ENCODE measurements around the gene GPR78.
"Not testable (repeated sequence)": the region's sequence is repeated elsewhere in the genome, so short reads cannot be mapped to it uniquely, and the experiment has no call there.

GPR78 gene

GRCh38 chr4:8564595-8564994, 15.6 kb upstream of the GPR78 start:
- DNase-seq (ENCODE audit: low spot score), result no peak

- DNase-seq (ENCODE audit: low spot score), result no peak
Observed at GRCh38 chr4:8568068-8568668, 12.0 kb upstream of the GPR78 start.

- no peak for DNase-seq (ENCODE audit: low spot score)
Observed at GRCh38 chr4:8570201-8570600, 10.0 kb upstream of the GPR78 start.

- DNase-seq (ENCODE audit: low spot score), result no peak
Observed at GRCh38 chr4:8571702-8572685, 8.2 kb upstream of the GPR78 start.

GRCh38 chr4:8573266-8573665, 6.9 kb upstream of the GPR78 start:
- no peak for DNase-seq (ENCODE audit: low spot score)

GRCh38 chr4:8574796-8575370, 5.3 kb upstream of the GPR78 start:
- DNase-seq (ENCODE audit: low spot score), result no peak

GRCh38 chr4:8575457-8575856, 4.7 kb upstream of the GPR78 start:
- DNase-seq (ENCODE audit: low spot score), result no peak

- DNase-seq (ENCODE audit: low spot score), result not testable (repeated sequence)
Observed at GRCh38 chr4:8576591-8576990, 3.6 kb upstream of the GPR78 start.

- no peak for DNase-seq (ENCODE audit: low spot score)
Observed at GRCh38 chr4:8577046-8577445, 3.1 kb upstream of the GPR78 start.

- no peak for DNase-seq (ENCODE audit: low spot score)
Observed at GRCh38 chr4:8577972-8578371, 2.2 kb upstream of the GPR78 start.

- DNase-seq (ENCODE audit: low spot score), result no peak
Observed at GRCh38 chr4:8578717-8579116, 1.5 kb upstream of the GPR78 start.

GRCh38 chr4:8579526-8580320, 469 bp upstream of the GPR78 start:
- no peak for DNase-seq (ENCODE audit: low spot score)

- no peak for DNase-seq (ENCODE audit: low spot score)
Observed at GRCh38 chr4:8581094-8581861, 1.1 kb downstream of the GPR78 start.

- DNase-seq (ENCODE audit: low spot score), result no peak
Observed at GRCh38 chr4:8582016-8582415, 1.8 kb downstream of the GPR78 start.

GRCh38 chr4:8582436-8582835, 2.2 kb downstream of the GPR78 start:
- no peak for DNase-seq (ENCODE audit: low spot score)

- DNase-seq (ENCODE audit: low spot score), result no peak
Observed at GRCh38 chr4:8582941-8583654, 2.9 kb downstream of the GPR78 start.

- no peak for DNase-seq (ENCODE audit: low spot score)
Observed at GRCh38 chr4:8583655-8584025, 3.4 kb downstream of the GPR78 start.

- no peak for DNase-seq (ENCODE audit: low spot score)
Observed at GRCh38 chr4:8585186-8585585, 5.0 kb downstream of the GPR78 start.

- no peak for DNase-seq (ENCODE audit: low spot score)
Observed at GRCh38 chr4:8585721-8586212, 5.6 kb downstream of the GPR78 start.

GRCh38 chr4:8586246-8586645, 6.1 kb downstream of the GPR78 start:
- DNase-seq (ENCODE audit: low spot score), result no peak

All from GM03348 (cell line).